Right atrium auricular region (tissue), 2 donors: Measurements from ENCODE around the gene TMEM259. TPM values are rescaled to one million over a fixed set of nuclear protein-coding genes. Genes with fewer than 3 reads are reported as not detected.

Source experiments
- DNase-seq: peaks from one replicate; pipeline ENCODE4 v3.0.0-alpha.2; 2019; ENCODE audit warnings: low spot score
- H3K27ac ChIP-seq, 2 donors: fragments of 200-600 bp; sonication (generic); 1 replicate in 1 of 2; 2 replicates in 1 of 2; pipeline ENCODE4 v1.5.1; 2016 to 2019
- H3K27me3 ChIP-seq, 2 donors: fragments of 200-600 bp; sonication (generic); one replicate each; pipeline versions ENCODE4 v1.5.1 to v1.6.0; 2017 to 2019
- H3K36me3 ChIP-seq: fragments of 200-600 bp; sonication (generic); one replicate; pipeline ENCODE4 v1.5.1; 2016
- H3K4me1 ChIP-seq, 2 donors: fragments of 200-600 bp; sonication (generic); one replicate each; pipeline versions ENCODE4 v1.5.1 to v1.6.0; 2017 to 2019
- H3K4me3 ChIP-seq, 2 donors: fragments of 200-600 bp; sonication (generic); 1 replicate in 1 of 2; 2 replicates in 1 of 2; pipeline ENCODE4 v1.5.1; 2017 to 2019; ENCODE audit warnings: mild to moderate bottlenecking in 1 of 2, moderate library complexity in 1 of 2
- H3K9me3 ChIP-seq, 2 donors: fragments of 200-600 bp; sonication (generic); one replicate each; pipeline ENCODE4 v1.5.1; 2019
- total RNA-seq, 2 donors: library from RNA; depleted of rRNA; stranded (reverse); fragments of >200 nt; gene quantifications; one replicate each; pipeline ENCODE4 v1.1.0, GENCODE V29; 2016
- TF ChIP-seq, protein P1 (sequence below), 2 donors: fragments of 200-600 bp; sonication (generic); IDR thresholded peaks; one replicate each; pipeline ENCODE4 v1.5.1; 2019; ENCODE audit warnings: antibody characterized with exemption in 2 of 2

Gene TMEM259
- total RNA-seq, 2 donors from 2014 or later = 129 to 170 TPM

DNA sequence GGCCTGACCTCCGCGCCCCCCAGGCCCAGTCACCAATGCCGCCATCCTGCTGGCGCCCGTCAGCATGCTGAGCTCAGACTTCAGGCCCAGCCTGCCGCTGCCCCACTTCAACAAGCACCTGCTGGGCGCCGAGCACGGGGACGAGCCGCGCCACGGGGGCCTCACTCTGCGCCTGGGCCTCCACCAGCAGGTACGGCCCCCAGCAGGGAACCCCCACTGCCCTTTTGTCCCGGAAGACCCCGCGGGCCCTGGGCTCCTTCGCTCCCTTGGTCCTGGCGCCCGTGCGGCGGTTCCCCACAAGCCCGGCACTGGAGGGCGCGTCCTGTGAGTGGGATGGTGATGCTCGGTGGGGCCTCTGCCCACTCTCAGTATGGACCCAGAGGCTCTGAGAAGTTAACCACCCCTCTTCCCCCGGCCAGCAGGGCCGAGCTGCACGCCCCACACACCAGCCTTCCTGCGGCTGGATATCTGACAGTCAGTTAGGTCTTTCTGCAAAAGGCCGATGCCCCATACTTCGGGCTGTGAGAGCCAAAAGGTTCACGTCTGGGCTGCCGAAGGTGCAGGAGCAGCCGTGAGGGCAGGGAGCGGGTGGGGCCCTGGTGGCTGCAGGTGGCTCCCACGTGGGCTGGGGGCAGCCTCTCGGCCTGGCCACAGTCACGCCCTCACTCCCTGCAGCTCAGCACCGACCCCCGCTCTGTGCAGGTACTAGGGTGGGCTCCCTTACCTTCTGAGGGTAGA, 28.8 kb downstream of the TMEM259 start:
- TF ChIP-seq, protein P1, sequence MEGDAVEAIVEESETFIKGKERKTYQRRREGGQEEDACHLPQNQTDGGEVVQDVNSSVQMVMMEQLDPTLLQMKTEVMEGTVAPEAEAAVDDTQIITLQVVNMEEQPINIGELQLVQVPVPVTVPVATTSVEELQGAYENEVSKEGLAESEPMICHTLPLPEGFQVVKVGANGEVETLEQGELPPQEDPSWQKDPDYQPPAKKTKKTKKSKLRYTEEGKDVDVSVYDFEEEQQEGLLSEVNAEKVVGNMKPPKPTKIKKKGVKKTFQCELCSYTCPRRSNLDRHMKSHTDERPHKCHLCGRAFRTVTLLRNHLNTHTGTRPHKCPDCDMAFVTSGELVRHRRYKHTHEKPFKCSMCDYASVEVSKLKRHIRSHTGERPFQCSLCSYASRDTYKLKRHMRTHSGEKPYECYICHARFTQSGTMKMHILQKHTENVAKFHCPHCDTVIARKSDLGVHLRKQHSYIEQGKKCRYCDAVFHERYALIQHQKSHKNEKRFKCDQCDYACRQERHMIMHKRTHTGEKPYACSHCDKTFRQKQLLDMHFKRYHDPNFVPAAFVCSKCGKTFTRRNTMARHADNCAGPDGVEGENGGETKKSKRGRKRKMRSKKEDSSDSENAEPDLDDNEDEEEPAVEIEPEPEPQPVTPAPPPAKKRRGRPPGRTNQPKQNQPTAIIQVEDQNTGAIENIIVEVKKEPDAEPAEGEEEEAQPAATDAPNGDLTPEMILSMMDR (IDR thresholded peaks at IDR 0.05) = no peak
- peaks cover 34% of the 10 kb centered on the region for H3K36me3 ChIP-seq
- no peak for DNase-seq

DNA sequence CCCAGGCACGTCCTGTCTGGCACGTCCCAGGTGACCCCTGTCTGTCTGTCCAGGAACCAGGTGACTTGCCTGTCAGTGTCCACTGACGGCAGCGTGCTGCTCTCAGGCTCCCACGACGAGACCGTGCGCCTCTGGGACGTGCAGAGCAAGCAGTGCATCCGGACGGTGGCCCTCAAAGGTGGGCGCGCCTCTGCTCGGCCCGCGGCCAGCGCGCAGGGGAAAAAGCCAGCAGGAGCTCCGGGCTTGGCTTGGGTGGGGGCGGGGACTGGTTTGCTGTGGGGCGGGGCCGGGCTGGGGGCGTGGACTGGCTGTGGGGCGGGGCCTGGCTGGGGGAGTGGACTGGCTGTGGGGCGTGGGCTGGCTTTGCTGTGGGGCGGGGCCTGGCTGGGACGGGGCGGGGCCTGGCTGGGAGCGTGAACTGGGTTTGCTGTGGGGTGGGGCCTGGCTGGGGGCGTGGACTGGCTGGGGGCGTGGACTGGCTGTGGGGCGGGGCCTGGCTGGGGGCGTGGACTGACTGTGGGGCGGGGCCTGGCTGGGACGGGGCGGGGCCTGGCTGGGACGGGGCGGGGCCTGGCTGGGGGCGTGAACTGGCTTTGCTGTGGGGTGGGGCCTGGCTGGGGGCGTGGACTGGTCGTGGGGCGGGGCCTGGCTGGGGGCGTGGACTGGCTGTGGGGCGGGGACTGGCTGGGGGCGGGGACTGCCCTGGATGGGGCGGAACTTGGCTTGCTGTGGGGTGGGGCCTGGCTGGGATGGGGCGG, 29.6 kb downstream of the TMEM259 start:
- Histone ChIP-seq H3K27me3 (no peaks in the 10 kb centered on the region), H3K4me1 (peaks cover 0 to 7% of the 10 kb centered on the region in 2 donors), H3K36me3 (peaks cover 34% of the 10 kb centered on the region)

More for the DNA sequence above, 28.8 kb downstream of the TMEM259 start:
- H3K4me3 ChIP-seq = no peak overlapping the region
- H3K27me3 ChIP-seq = no peaks in the 10 kb centered on the region
- no peaks in the 10 kb centered on the region for H3K9me3 ChIP-seq
- no peak overlapping the region for H3K27ac ChIP-seq
- peaks cover 0 to 11% of the 10 kb centered on the region in 2 donors for H3K4me1 ChIP-seq

DNA sequence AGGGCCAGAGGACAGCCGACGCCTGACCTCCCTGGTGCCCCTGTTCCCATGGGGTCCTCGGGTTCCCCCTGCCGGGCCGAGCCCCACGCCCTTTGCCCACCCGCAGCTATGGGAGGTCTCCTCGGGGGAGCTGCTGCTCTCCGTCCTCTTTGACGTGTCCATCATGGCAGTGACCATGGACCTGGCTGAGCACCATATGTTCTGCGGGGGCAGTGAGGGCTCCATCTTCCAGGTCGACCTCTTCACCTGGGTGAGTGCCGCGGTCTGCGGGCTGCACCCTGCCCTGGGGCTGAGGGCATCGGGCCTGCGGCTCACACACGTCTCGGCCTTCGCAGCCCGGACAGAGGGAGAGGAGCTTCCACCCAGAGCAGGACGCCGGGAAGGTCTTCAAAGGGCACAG, 30.2 kb downstream of the TMEM259 start:
- no peak for DNase-seq
- Histone ChIP-seq H3K4me3 (no peak overlapping the region), H3K27ac (no peak overlapping the region), H3K36me3 (peaks cover 34% of the 10 kb centered on the region), H3K4me1 (peaks cover 0 to 1% of the 10 kb centered on the region in 2 donors), H3K27me3 (no peaks in the 10 kb centered on the region), H3K9me3 (no peaks in the 10 kb centered on the region)
- TF ChIP-seq, protein P1 (IDR thresholded peaks at IDR 0.05) = no peak

More for the DNA sequence above, 29.6 kb downstream of the TMEM259 start:
- no peaks in the 10 kb centered on the region for H3K9me3 ChIP-seq
- H3K4me3 ChIP-seq = no peak overlapping the region
- TF ChIP-seq, protein P1 (IDR thresholded peaks at IDR 0.05) = no peak
- no peak for DNase-seq
- no peak overlapping the region for H3K27ac ChIP-seq

DNA sequence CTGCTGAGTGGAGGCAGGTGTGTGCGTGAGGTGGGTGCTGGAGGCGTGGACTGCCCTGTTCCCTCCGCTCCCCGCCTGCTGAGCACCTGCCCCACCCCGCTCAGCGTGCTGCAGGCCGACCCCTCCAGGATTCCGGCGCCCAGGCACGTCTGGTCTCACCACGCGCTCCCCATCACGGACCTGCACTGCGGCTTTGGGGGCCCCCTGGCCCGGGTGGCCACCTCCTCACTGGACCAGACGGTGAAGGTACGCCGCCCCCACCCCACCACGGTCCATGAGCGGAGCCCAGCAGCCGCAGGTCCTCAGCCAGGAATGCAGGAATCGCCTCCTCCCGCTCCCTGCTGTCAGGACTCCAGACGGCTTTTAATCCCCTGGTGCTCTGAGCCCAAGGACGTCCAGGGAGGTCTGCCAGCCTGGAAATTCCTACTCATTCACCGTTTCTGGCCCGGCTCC, 30.8 kb downstream of the TMEM259 start:
- DNase-seq = no peak
- Histone ChIP-seq H3K27ac (no peak overlapping the region), H3K36me3 (peaks cover 34% of the 10 kb centered on the region)

DNA sequence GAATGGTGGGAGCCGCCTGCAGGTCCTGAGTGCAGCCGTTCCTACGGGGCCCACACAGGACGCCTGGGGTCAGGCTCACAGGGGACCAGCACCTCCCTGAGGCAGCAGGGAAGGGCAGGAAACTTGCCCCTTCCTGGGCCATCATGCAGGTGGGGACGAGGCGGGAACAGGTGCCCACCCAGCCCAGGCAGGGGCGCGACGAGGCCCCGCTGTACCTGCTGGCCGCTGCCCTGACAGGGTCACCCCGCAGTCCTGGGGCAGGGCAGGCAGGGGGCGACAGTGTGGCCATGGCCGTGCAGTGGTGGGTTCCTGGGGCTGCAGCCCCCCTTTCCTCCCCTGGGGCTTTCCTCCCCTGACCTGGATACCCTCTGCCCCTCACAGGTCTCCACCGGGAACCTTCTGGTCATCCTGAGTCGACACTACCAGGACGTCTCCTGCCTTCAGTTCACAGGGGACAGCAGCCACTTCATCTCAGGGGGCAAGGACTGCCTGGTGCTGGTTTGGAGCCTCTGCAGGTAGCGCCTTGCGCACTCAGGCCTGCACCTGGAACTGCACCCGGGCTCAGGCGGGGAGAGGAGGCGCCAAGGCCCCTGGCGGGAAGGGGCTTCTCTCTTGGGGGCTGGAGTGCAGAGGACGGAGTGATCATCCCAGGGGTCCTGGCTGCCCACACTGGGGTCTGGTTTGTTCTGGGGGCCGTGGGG, 31.4 kb downstream of the TMEM259 start:
- Histone ChIP-seq H3K9me3 (no peaks in the 10 kb centered on the region), H3K36me3 (peaks cover 32% of the 10 kb centered on the region), H3K4me1 (peaks cover 0 to 8% of the 10 kb centered on the region in 2 donors), H3K4me3 (no peak overlapping the region), H3K27me3 (no peaks in the 10 kb centered on the region), H3K27ac (no peak overlapping the region)
- TF ChIP-seq, protein P1 (IDR thresholded peaks at IDR 0.05) = no peak
- no peak for DNase-seq

More for the DNA sequence above, 30.8 kb downstream of the TMEM259 start:
- no peaks in the 10 kb centered on the region for H3K27me3 ChIP-seq
- TF ChIP-seq, protein P1 (IDR thresholded peaks at IDR 0.05) = no peak
- H3K4me3 ChIP-seq = no peak overlapping the region
- no peaks in the 10 kb centered on the region for H3K9me3 ChIP-seq
- H3K4me1 ChIP-seq = peaks cover 0 to 2% of the 10 kb centered on the region in 2 donors
